Lower leg skin (tissue), 3 donors: ENCODE data around the gene DRD4.

ENCODE experiments used
- CTCF ChIP-seq, 3 donors: fragments of 450-650 bp; IDR thresholded peaks; one replicate each; pipeline ENCODE4 v1.5.1; 2016; ENCODE audit warnings: antibody characterized with exemption in 3 of 3, mild to moderate bottlenecking in 3 of 3, moderate library complexity in 2 of 3
- POLR2A ChIP-seq, 2 donors: fragments of 450-650 bp; IDR thresholded peaks; one replicate each; pipeline ENCODE4 v1.6.1; 2016 to 2017; ENCODE audit warnings: antibody characterized with exemption in 2 of 2, mild to moderate bottlenecking in 1 of 2, moderate library complexity in 1 of 2

GRCh38 chr11:598005-598680 lies 38.9 kb upstream of the DRD4 start:
- TF ChIP-seq CTCF (IDR thresholded peaks at IDR 0.05) = no peak
- no peak for TF ChIP-seq POLR2A (IDR thresholded peaks at IDR 0.05)
